ENCODE results near the gene KLRF1.

The KLRF1 gene

GRCh38 chr12:9809338-9809737 is 17.9 kb upstream of the KLRF1 start:
- no peak overlapping the region for H3K4me3 ChIP-seq (ENCODE audit: low read depth, low read length)
- no peak for TF ChIP-seq CTCF (IDR thresholded peaks at IDR 0.05; ENCODE audit: borderline replicate concordance, insufficient read depth, low read depth, low read length)

- no peak for TF ChIP-seq CTCF (IDR thresholded peaks at IDR 0.05; ENCODE audit: borderline replicate concordance, insufficient read depth, low read depth, low read length)
- no peak overlapping the region for H3K4me3 ChIP-seq (ENCODE audit: low read depth, low read length)
Observed at GRCh38 chr12:9809866-9810265, 17.4 kb upstream of the KLRF1 start.

GRCh38 chr12:9810671-9811070 is 16.6 kb upstream of the KLRF1 start:
- no peak overlapping the region for H3K4me3 ChIP-seq (ENCODE audit: low read depth, low read length)
- no peak for TF ChIP-seq CTCF (IDR thresholded peaks at IDR 0.05; ENCODE audit: borderline replicate concordance, insufficient read depth, low read depth, low read length)

GRCh38 chr12:9811621-9812020 is 15.7 kb upstream of the KLRF1 start:
- H3K4me3 ChIP-seq (ENCODE audit: low read depth, low read length): no peak overlapping the region
- no peak for TF ChIP-seq CTCF (IDR thresholded peaks at IDR 0.05; ENCODE audit: borderline replicate concordance, insufficient read depth, low read depth, low read length)

- peak; percentile 99 for TF ChIP-seq CTCF (IDR thresholded peaks at IDR 0.05; ENCODE audit: borderline replicate concordance, insufficient read depth, low read depth, low read length)
- no peak overlapping the region for H3K4me3 ChIP-seq (ENCODE audit: low read depth, low read length)
Observed at GRCh38 chr12:9813821-9814798, 13.2 kb upstream of the KLRF1 start.

GRCh38 chr12:9820281-9820930 is 6.9 kb upstream of the KLRF1 start:
- H3K4me3 ChIP-seq (ENCODE audit: low read depth, low read length): no peak overlapping the region
- no peak for TF ChIP-seq CTCF (IDR thresholded peaks at IDR 0.05; ENCODE audit: borderline replicate concordance, insufficient read depth, low read depth, low read length)

All from GM12875 (cell line).